ENCODE measurements around the gene FRY.

Gene FRY

GRCh38 chr13:32262619-32263018 lies 231.0 kb downstream of the FRY start:
- DNase-seq (ENCODE audit: low read depth) = no peak

GRCh38 chr13:32264407-32264806 lies 232.8 kb downstream of the FRY start:
- no peak for DNase-seq (ENCODE audit: low read depth)

- no peak for DNase-seq (ENCODE audit: low read depth)
Measured at GRCh38 chr13:32265726-32266125, 234.2 kb downstream of the FRY start.

GRCh38 chr13:32266130-32266529 lies 234.6 kb downstream of the FRY start:
- DNase-seq (ENCODE audit: low read depth) = no peak

- DNase-seq (ENCODE audit: low read depth) = no peak
Measured at GRCh38 chr13:32267836-32268439, 236.4 kb downstream of the FRY start.

- DNase-seq (ENCODE audit: low read depth) = no peak
Measured at GRCh38 chr13:32272021-32272683, 240.6 kb downstream of the FRY start.

GRCh38 chr13:32277839-32278238 lies 246.3 kb downstream of the FRY start:
- DNase-seq (ENCODE audit: low read depth) = no peak

GRCh38 chr13:32278426-32278825 lies 246.9 kb downstream of the FRY start:
- DNase-seq (ENCODE audit: low read depth) = no peak

- DNase-seq (ENCODE audit: low read depth) = no peak
Measured at GRCh38 chr13:32281096-32281495, 249.5 kb downstream of the FRY start.

GRCh38 chr13:32282096-32282711 lies 250.6 kb downstream of the FRY start:
- no peak for DNase-seq (ENCODE audit: low read depth)

- no peak for DNase-seq (ENCODE audit: low read depth)
Measured at GRCh38 chr13:32284927-32285632, 253.5 kb downstream of the FRY start.

- no peak for DNase-seq (ENCODE audit: low read depth)
Measured at GRCh38 chr13:32285633-32285965, 254.0 kb downstream of the FRY start.

- no peak for DNase-seq (ENCODE audit: low read depth)
Measured at GRCh38 chr13:32297206-32297605, 265.6 kb downstream of the FRY start.

- no peak for DNase-seq (ENCODE audit: low read depth)
Measured at GRCh38 chr13:32298695-32299094, 267.1 kb downstream of the FRY start.

GRCh38 chr13:32299893-32300292 lies 268.3 kb downstream of the FRY start:
- no peak for DNase-seq (ENCODE audit: low read depth)

GRCh38 chr13:32300406-32300805 lies 268.8 kb downstream of the FRY start:
- no peak for DNase-seq (ENCODE audit: low read depth)

GRCh38 chr13:32300920-32301319 lies 269.3 kb downstream of the FRY start:
- DNase-seq (ENCODE audit: low read depth) = no peak

- DNase-seq (ENCODE audit: low read depth) = no peak
Measured at GRCh38 chr13:32302461-32302860, 270.9 kb downstream of the FRY start.

GRCh38 chr13:32305646-32306045 lies 274.1 kb downstream of the FRY start:
- no peak for DNase-seq (ENCODE audit: low read depth)

GRCh38 chr13:32309312-32310133 lies 277.9 kb downstream of the FRY start:
- DNase-seq (ENCODE audit: low read depth) = no peak

- DNase-seq (ENCODE audit: low read depth) = peak; percentile 5
Measured at GRCh38 chr13:32310134-32310706, 278.6 kb downstream of the FRY start.
